Pulmonary artery endothelial cell (primary cell): ENCODE results near the gene STAG1. TPM values are rescaled to one million over a fixed set of nuclear protein-coding genes. Genes with fewer than 3 reads are reported as not detected.
A peak's percentile ranks its signal among the peaks of the same experiment; 100 is the strongest.
"Not testable (repeated sequence)": the region's sequence is repeated elsewhere in the genome, so short reads cannot be mapped to it uniquely, and the experiment has no call there.

Source experiments
- DNase-seq: peaks from one replicate; pipeline ENCODE4 v3.0.0-alpha.2; 2011; ENCODE audit warnings: low read depth, low spot score
- total RNA-seq: library from RNA; depleted of rRNA; stranded (reverse); fragments of >200 nt; gene quantifications from 2 replicates; pipeline ENCODE4 v1.2.3, GENCODE V29; 2014

STAG1 gene
- total RNA-seq: 32.9 and 48.2 TPM in 2 replicates

- DNase-seq: no peak
These were observed at the start of gene STAG1 for GRCh38 chr3:136752172-136752421. TSS of gene STAG1 (minus strand) at chr3:136752378. CDS start at chr3:136630898, 121,480 bp downstream.

GRCh38 chr3:136801146-136801545 is 49.0 kb upstream of the STAG1 start:
- not testable (repeated sequence) for DNase-seq

GRCh38 chr3:136792556-136793330 is 40.6 kb upstream of the STAG1 start:
- no peak for DNase-seq

GRCh38 chr3:136790786-136791185 is 38.6 kb upstream of the STAG1 start:
- no peak for DNase-seq

- no peak for DNase-seq
These were observed 37.8 kb upstream of the STAG1 start for GRCh38 chr3:136789976-136790375.

- DNase-seq: no peak
These were observed 36.0 kb upstream of the STAG1 start for GRCh38 chr3:136788154-136788553.

GRCh38 chr3:136787349-136787748 is 35.2 kb upstream of the STAG1 start:
- no peak for DNase-seq

GRCh38 chr3:136783708-136784191 is 31.6 kb upstream of the STAG1 start:
- no peak for DNase-seq

- no peak for DNase-seq
These were observed 28.6 kb upstream of the STAG1 start for GRCh38 chr3:136780741-136781140.

GRCh38 chr3:136778865-136779264 is 26.7 kb upstream of the STAG1 start:
- DNase-seq: no peak

- no peak for DNase-seq
These were observed 20.5 kb upstream of the STAG1 start for GRCh38 chr3:136772709-136773108.

- not testable (repeated sequence) for DNase-seq
These were observed 6.3 kb upstream of the STAG1 start for GRCh38 chr3:136758160-136759102.

- no peak for DNase-seq
These were observed 3.0 kb upstream of the STAG1 start for GRCh38 chr3:136755192-136755591.

GRCh38 chr3:136753326-136753939 is 1.3 kb upstream of the STAG1 start:
- no peak for DNase-seq

- DNase-seq: peak; percentile 93
These were observed 496 bp upstream of the STAG1 start for GRCh38 chr3:136752422-136753325.

GRCh38 chr3:136751316-136752171 is 634 bp downstream of the STAG1 start:
- no peak for DNase-seq

- DNase-seq: no peak
These were observed 1.3 kb downstream of the STAG1 start for GRCh38 chr3:136750897-136751315.

- DNase-seq: no peak
These were observed 1.8 kb downstream of the STAG1 start for GRCh38 chr3:136750209-136750896.

- not testable (repeated sequence) for DNase-seq
These were observed 2.6 kb downstream of the STAG1 start for GRCh38 chr3:136749602-136750001.
